Measurements from ENCODE around the gene ALDH3B2.
"Not testable (repeated sequence)": the region's sequence is repeated elsewhere in the genome, so short reads cannot be mapped to it uniquely, and the experiment has no call there.

The ALDH3B2 gene

GRCh38 chr11:67662142-67662834 lies 12.1 kb downstream of the ALDH3B2 start:
- no peak for DNase-seq (ENCODE audit: low spot score)

- DNase-seq (ENCODE audit: low spot score): not testable (repeated sequence)
Observed at GRCh38 chr11:67660752-67661151, 13.7 kb downstream of the ALDH3B2 start.

GRCh38 chr11:67659651-67660165 lies 14.7 kb downstream of the ALDH3B2 start:
- not testable (repeated sequence) for DNase-seq (ENCODE audit: low spot score)

- DNase-seq (ENCODE audit: low spot score): no peak
Observed at GRCh38 chr11:67657300-67657699, 17.1 kb downstream of the ALDH3B2 start.

- peak; percentile 11 for DNase-seq (ENCODE audit: low spot score)
Observed at GRCh38 chr11:67656278-67656922, 18.0 kb downstream of the ALDH3B2 start.

- no peak for DNase-seq (ENCODE audit: low spot score)
Observed at GRCh38 chr11:67654225-67654624, 20.2 kb downstream of the ALDH3B2 start.

GRCh38 chr11:67652965-67653845 lies 21.2 kb downstream of the ALDH3B2 start:
- DNase-seq (ENCODE audit: low spot score): no peak

- no peak for DNase-seq (ENCODE audit: low spot score)
Observed at GRCh38 chr11:67651976-67652781, 22.2 kb downstream of the ALDH3B2 start.

GRCh38 chr11:67649634-67650510 lies 24.6 kb downstream of the ALDH3B2 start:
- DNase-seq (ENCODE audit: low spot score): peak; percentile 20

- no peak for DNase-seq (ENCODE audit: low spot score)
Observed at GRCh38 chr11:67648796-67649613, 25.4 kb downstream of the ALDH3B2 start.

GRCh38 chr11:67648140-67648795 lies 26.2 kb downstream of the ALDH3B2 start:
- DNase-seq (ENCODE audit: low spot score): peak; percentile 25

GRCh38 chr11:67647471-67647870 lies 27.0 kb downstream of the ALDH3B2 start:
- no peak for DNase-seq (ENCODE audit: low spot score)

- peak; percentile 69 for DNase-seq (ENCODE audit: low spot score)
Observed at GRCh38 chr11:67646535-67647336, 27.7 kb downstream of the ALDH3B2 start.

GRCh38 chr11:67645521-67646461 lies 28.6 kb downstream of the ALDH3B2 start:
- DNase-seq (ENCODE audit: low spot score): no peak

GRCh38 chr11:67644472-67645418 lies 29.7 kb downstream of the ALDH3B2 start:
- no peak for DNase-seq (ENCODE audit: low spot score)

- DNase-seq (ENCODE audit: low spot score): peak; percentile 20
Observed at GRCh38 chr11:67644042-67644441, 30.4 kb downstream of the ALDH3B2 start.
